DOHH2 (cell line): Measurements from ENCODE around the gene BIRC3.
"Not testable (repeated sequence)": the region's sequence is repeated elsewhere in the genome, so short reads cannot be mapped to it uniquely, and the experiment has no call there.

Experiments used
- H3F3A ChIP-seq: fragments of 200-600 bp; sonication (generic), shearing (Covaris generic); 2 replicates; pipeline ENCODE4 v1.6.0; 2016; ENCODE audit warnings: antibody characterized with exemption, mild to moderate bottlenecking; ENCODE audit not compliant: control insufficient read depth, insufficient read depth
- H3K27ac ChIP-seq: fragments of 200-600 bp; sonication (generic); 2 replicates; pipeline ENCODE4 v1.5.1; 2014; ENCODE audit warnings: low read depth, mild to moderate bottlenecking, low read length, moderate library complexity
- H3K27me3 ChIP-seq: fragments of 200-600 bp; sonication (generic); 2 replicates; pipeline ENCODE4 v1.6.1; 2014; ENCODE audit warnings: mild to moderate bottlenecking, low read length, mixed read lengths; ENCODE audit not compliant: control insufficient read depth
- H3K36me3 ChIP-seq: fragments of 200-600 bp; sonication (generic); 2 replicates; pipeline ENCODE4 v1.6.1; 2014; ENCODE audit warnings: mild to moderate bottlenecking, low read length, moderate library complexity, mixed read lengths; ENCODE audit not compliant: control insufficient read depth
- H3K4me1 ChIP-seq: fragments of 200-600 bp; sonication (generic); 2 replicates; pipeline ENCODE4 v1.6.1; 2014; ENCODE audit warnings: mild to moderate bottlenecking, low read length, mixed read lengths; ENCODE audit not compliant: control insufficient read depth
- H3K4me2 ChIP-seq: fragments of 200-600 bp; sonication (generic); 2 replicates; pipeline ENCODE4 v1.6.0; 2014; ENCODE audit warnings: mild to moderate bottlenecking, low read length, moderate library complexity
- H3K4me3 ChIP-seq: fragments of 200-600 bp; sonication (generic); 2 replicates; pipeline ENCODE4 v1.5.1; 2014; ENCODE audit warnings: mild to moderate bottlenecking, low read length, mixed read lengths
- H3K79me2 ChIP-seq: fragments of 200-600 bp; sonication (generic); 2 replicates; pipeline ENCODE4 v1.6.1; 2014; ENCODE audit warnings: mild to moderate bottlenecking, low read length, mixed read lengths; ENCODE audit not compliant: control insufficient read depth
- H3K9me2 ChIP-seq: fragments of 200-600 bp; sonication (generic); replicated peaks from 2 replicates; pipeline ENCODE4 v1.6.1; 2014; ENCODE audit warnings: mild to moderate bottlenecking, low read length, mixed read lengths; ENCODE audit not compliant: control insufficient read depth
- H3K9me3 ChIP-seq: fragments of 200-600 bp; sonication (generic); 2 replicates; pipeline ENCODE4 v1.6.1; 2014; ENCODE audit warnings: antibody characterized with exemption, low read length, mixed read lengths; ENCODE audit not compliant: control insufficient read depth, insufficient read depth
- H4K20me1 ChIP-seq: fragments of 200-600 bp; sonication (generic); 2 replicates; pipeline ENCODE4 v1.6.0; 2014; ENCODE audit warnings: low read depth, mild to moderate bottlenecking, antibody characterized with exemption, low read length, moderate library complexity; ENCODE audit not compliant: control insufficient read depth, insufficient read depth
- CTCF ChIP-seq: fragments of 200-600 bp; sonication (generic); IDR thresholded peaks from one replicate; pipeline ENCODE4 v1.5.1; 2014; ENCODE audit warnings: antibody characterized with exemption, mild to moderate bottlenecking, low read depth, low read length; ENCODE audit not compliant: poor library complexity, severe bottlenecking
- EZH2phosphoT487 ChIP-seq: fragments of 200-600 bp; sonication (generic); IDR thresholded peaks from 2 replicates; pipeline ENCODE4 v1.6.1; 2017; ENCODE audit warnings: borderline replicate concordance, mild to moderate bottlenecking, antibody characterized with exemption, low read length, moderate library complexity, mixed read lengths

Gene BIRC3

GRCh38 chr11:102368472-102368871 lies 51.2 kb downstream of the BIRC3 start:
- TF ChIP-seq EZH2phosphoT487: no peak
- no peak for TF ChIP-seq CTCF
- H3F3A ChIP-seq: peaks cover 10% of the 10 kb centered on the region
- no peaks in the 10 kb centered on the region for H3K9me3 ChIP-seq
- no peak overlapping the region for H3K27ac ChIP-seq
- H3K4me3 ChIP-seq: no peak overlapping the region
- H3K79me2 ChIP-seq: no peaks in the 10 kb centered on the region
- H3K36me3 ChIP-seq: peaks cover 28% of the 10 kb centered on the region
- no peaks in the 10 kb centered on the region for H3K27me3 ChIP-seq
- H4K20me1 ChIP-seq: no peaks in the 10 kb centered on the region
- no peaks in the 10 kb centered on the region for H3K9me2 ChIP-seq
- H3K4me2 ChIP-seq: no peak overlapping the region
- peaks cover 11% of the 10 kb centered on the region for H3K4me1 ChIP-seq

GRCh38 chr11:102374633-102375424 lies 57.5 kb downstream of the BIRC3 start:
- not testable (repeated sequence) for H3K4me3 ChIP-seq, H3K79me2 ChIP-seq, H3K27me3 ChIP-seq, H3K4me2 ChIP-seq, H4K20me1 ChIP-seq, H3K27ac ChIP-seq, H3K9me2 ChIP-seq, H3K9me3 ChIP-seq, H3F3A ChIP-seq, H3K4me1 ChIP-seq
- H3K36me3 ChIP-seq: peaks cover 36% of the 10 kb centered on the region

- Histone ChIP-seq H3K4me3 (no peak overlapping the region), H3K4me1 (no peaks in the 10 kb centered on the region), H4K20me1 (no peaks in the 10 kb centered on the region), H3K9me3 (no peaks in the 10 kb centered on the region), H3K4me2 (no peak overlapping the region), H3K27me3 (no peaks in the 10 kb centered on the region), H3K27ac (no peak overlapping the region), H3F3A (no peaks in the 10 kb centered on the region), H3K79me2 (no peaks in the 10 kb centered on the region), H3K9me2 (no peaks in the 10 kb centered on the region), H3K36me3 (peaks cover 41% of the 10 kb centered on the region)
- TF ChIP-seq CTCF (no peak), EZH2phosphoT487 (no peak)
These were observed 58.6 kb downstream of the BIRC3 start for GRCh38 chr11:102375720-102376399.

GRCh38 chr11:102377891-102378290 lies 60.6 kb downstream of the BIRC3 start:
- no peaks in the 10 kb centered on the region for H4K20me1 ChIP-seq
- no peaks in the 10 kb centered on the region for H3K27me3 ChIP-seq
- H3K4me2 ChIP-seq: no peak overlapping the region
- no peaks in the 10 kb centered on the region for H3K4me1 ChIP-seq
- H3K36me3 ChIP-seq: peaks cover 41% of the 10 kb centered on the region
- no peaks in the 10 kb centered on the region for H3K9me2 ChIP-seq
- H3K9me3 ChIP-seq: no peaks in the 10 kb centered on the region
- TF ChIP-seq CTCF (no peak), EZH2phosphoT487 (no peak)
- H3F3A ChIP-seq: no peaks in the 10 kb centered on the region
- H3K27ac ChIP-seq: no peak overlapping the region
- H3K79me2 ChIP-seq: no peaks in the 10 kb centered on the region
- no peak overlapping the region for H3K4me3 ChIP-seq
